Upper lobe of left lung (tissue), 4 donors: Measurements from ENCODE around the gene VAMP7.

Experiments
- CTCF ChIP-seq, 6 experiments: fragments of 450-650 bp in 4 of 6; fragments of 200-600 bp in 2 of 6; sonication (generic) in 2 of 6; IDR thresholded peaks; one replicate each; pipeline ENCODE4 v1.5.1; 2016 to 2019; ENCODE audit warnings: antibody characterized with exemption in 6 of 6
- EP300 ChIP-seq, 4 donors: sonication (generic); formaldehyde crosslinking; IDR thresholded peaks; one replicate each; pipeline ENCODE4 v1.5.1; 2017; ENCODE audit warnings: antibody characterized with exemption in 4 of 4, control low read depth in 2 of 4
- POLR2A ChIP-seq, 4 donors: fragments of 450-650 bp; IDR thresholded peaks; one replicate each; pipeline ENCODE4 v1.5.1; 2016 to 2017; ENCODE audit warnings: antibody characterized with exemption in 4 of 4, mild to moderate bottlenecking in 2 of 4
- POLR2AphosphoS5 ChIP-seq, 2 donors: sonication (generic); formaldehyde crosslinking; IDR thresholded peaks; one replicate each; pipeline ENCODE4 v1.5.1; 2017; ENCODE audit warnings: antibody characterized with exemption in 2 of 2

- TF ChIP-seq CTCF (IDR thresholded peaks at IDR 0.05) = no peak
- TF ChIP-seq POLR2A (IDR thresholded peaks at IDR 0.05) = no peak
- TF ChIP-seq POLR2AphosphoS5 (IDR thresholded peaks at IDR 0.05) = no peak
- TF ChIP-seq EP300 (IDR thresholded peaks at IDR 0.05) = no peak
Measured at GRCh38 chrX:155870958-155871357, 10.2 kb upstream of the VAMP7 start.
